Liver (tissue), 9 donors: ENCODE results near the gene SNRNP27. TPM values are rescaled to one million over a fixed set of nuclear protein-coding genes. Genes with fewer than 3 reads are reported as not detected.

Experiments
- DNase-seq: peaks from one replicate; pipeline ENCODE4 v3.0.0-alpha.2; 2017; ENCODE audit warnings: low spot score
- H3K27ac ChIP-seq, 2 donors: one replicate each; pipeline ENCODE4 v1.7.0; 2013; ENCODE audit warnings: inconsistent platforms in 2 of 2, low read length in 2 of 2, control low read depth in 1 of 2, low read depth in 1 of 2, mild to moderate bottlenecking in 1 of 2
- H3K27me3 ChIP-seq, 4 donors: one replicate each; pipeline versions ENCODE4 v1.6.1 to v1.7.0; 2013; ENCODE audit warnings: low read length in 3 of 4, inconsistent platforms in 1 of 4, mild to moderate bottlenecking in 1 of 4, moderate library complexity in 1 of 4; ENCODE audit not compliant: control insufficient read depth in 4 of 4, insufficient read depth in 4 of 4
- H3K36me3 ChIP-seq, 4 donors: one replicate each; pipeline versions ENCODE4 v1.6.1 to v1.7.0; 2013; ENCODE audit warnings: low read length in 3 of 4, mild to moderate bottlenecking in 3 of 4, low read depth in 1 of 4, moderate library complexity in 1 of 4; ENCODE audit not compliant: control insufficient read depth in 4 of 4, insufficient read depth in 3 of 4
- H3K4me1 ChIP-seq, 4 donors: one replicate each; pipeline versions ENCODE4 v1.6.1 to v1.7.0; 2013; ENCODE audit warnings: low read length in 3 of 4, mild to moderate bottlenecking in 3 of 4, moderate library complexity in 1 of 4; ENCODE audit not compliant: control insufficient read depth in 4 of 4, insufficient read depth in 4 of 4
- H3K4me3 ChIP-seq, 3 donors: one replicate each; pipeline versions ENCODE4 v1.6.1 to v1.7.0; 2013; ENCODE audit warnings: low read length in 3 of 3, control low read depth in 1 of 3, low read depth in 1 of 3, mild to moderate bottlenecking in 1 of 3
- H3K9ac ChIP-seq, 2 donors: one replicate each; pipeline ENCODE4 v1.7.0; 2013; ENCODE audit warnings: low read length in 2 of 2, mild to moderate bottlenecking in 2 of 2, moderate library complexity in 2 of 2, control low read depth in 1 of 2, low read depth in 1 of 2
- H3K9me3 ChIP-seq, 4 donors: one replicate each; pipeline versions ENCODE4 v1.6.1 to v1.7.0; 2013; ENCODE audit warnings: low read length in 3 of 4; ENCODE audit not compliant: control insufficient read depth in 4 of 4
- EGR1 ChIP-seq, 2 donors: IDR thresholded peaks; 2 replicates each; pipeline ENCODE4 v1.6.1; 2016 to 2018; ENCODE audit warnings: antibody characterized with exemption in 2 of 2, low read depth in 2 of 2
- FOXA1 ChIP-seq: IDR thresholded peaks from 2 replicates; pipeline ENCODE4 v1.6.1; 2016; ENCODE audit warnings: antibody characterized with exemption
- FOXA2 ChIP-seq: IDR thresholded peaks from 2 replicates; pipeline ENCODE4 v1.6.1; 2016; ENCODE audit warnings: antibody characterized with exemption
- GABPA ChIP-seq, 2 donors: IDR thresholded peaks in 1 of 2; conservative IDR thresholded peaks in 1 of 2; 2 replicates each; pipeline ENCODE4 v1.6.1; 2016; ENCODE audit warnings: antibody characterized with exemption in 2 of 2, mild to moderate bottlenecking in 1 of 2, moderate library complexity in 1 of 2
- HNF4A ChIP-seq, 2 donors: conservative IDR thresholded peaks; 2 replicates each; pipeline ENCODE4 v1.6.1; 2016; ENCODE audit warnings: antibody characterized with exemption in 2 of 2, mild to moderate bottlenecking in 2 of 2
- HNF4G ChIP-seq: IDR thresholded peaks from 2 replicates; pipeline ENCODE4 v1.6.1; 2016; ENCODE audit warnings: antibody characterized with exemption
- JUND ChIP-seq, 2 donors: IDR thresholded peaks; 2 replicates each; pipeline ENCODE4 v1.6.1; 2016; ENCODE audit warnings: antibody characterized with exemption in 2 of 2
- NR2F2 ChIP-seq: IDR thresholded peaks from 2 replicates; pipeline ENCODE4 v1.6.1; 2016; ENCODE audit warnings: antibody characterized with exemption
- RAD21 ChIP-seq, 2 donors: IDR thresholded peaks; 2 replicates each; pipeline ENCODE4 v1.6.1; 2016; ENCODE audit warnings: antibody characterized with exemption in 2 of 2, mild to moderate bottlenecking in 2 of 2
- RXRA ChIP-seq, 2 donors: IDR thresholded peaks; 2 replicates each; pipeline ENCODE4 v1.6.1; 2017 to 2018; ENCODE audit warnings: antibody characterized with exemption in 2 of 2, mild to moderate bottlenecking in 1 of 2
- SP1 ChIP-seq: IDR thresholded peaks from 2 replicates; pipeline ENCODE4 v1.6.1; 2018; ENCODE audit warnings: antibody characterized with exemption, mild to moderate bottlenecking
- TAF1 ChIP-seq: conservative IDR thresholded peaks from 2 replicates; pipeline ENCODE4 v1.6.1; 2016; ENCODE audit warnings: antibody characterized with exemption, mild to moderate bottlenecking
- WGBS: extraction: QIAGEN DNeasy Blood & Tissue Kit; methylation state at CpG from one replicate; pipeline ENCODE4 v1.1.7; 2013; 5-methylcytosine and 5-hydroxymethylcytosine counted together
- polyA plus RNA-seq, 2 donors: library from polyadenylated mRNA; stranded (reverse) in 1 of 2; unstranded in 1 of 2; fragments of 200-250 nt in 1 of 2; fragments of >200 nt in 1 of 2; fragmentation: Nextera tagmentation in 1 of 2; extraction: Ambion mirVana in 1 of 2; gene quantifications; one replicate each; pipeline versions ENCODE4 v1.2.1 to v1.2.3, GENCODE V29; 2013 to 2015
- total RNA-seq, 2 donors: library from RNA; depleted of rRNA; stranded (reverse); fragments of >200 nt; gene quantifications; one replicate each; pipeline ENCODE4 v1.2.3, GENCODE V29; 2014
- TF ChIP-seq, protein P1 (sequence below): IDR thresholded peaks from 2 replicates; pipeline ENCODE4 v1.6.1; 2016; ENCODE audit warnings: antibody characterized with exemption
- TF ChIP-seq, protein P2 (sequence below): IDR thresholded peaks from 2 replicates; pipeline ENCODE4 v1.6.1; 2016; ENCODE audit warnings: antibody characterized with exemption, mild to moderate bottlenecking
- TF ChIP-seq, protein P3 (sequence below): IDR thresholded peaks from 2 replicates; pipeline ENCODE4 v1.6.1; 2016; ENCODE audit warnings: antibody characterized with exemption
- TF ChIP-seq, protein P4 (sequence below): fragments of 150-350 bp; IDR thresholded peaks from 2 replicates; pipeline ENCODE4 v1.5.1; 2017; ENCODE audit warnings: improper control_type of control experiment, low read depth, low read length; ENCODE audit not compliant: missing input control
- TF ChIP-seq, protein P5 (sequence below): IDR thresholded peaks from 2 replicates; pipeline ENCODE4 v1.6.1; 2016; ENCODE audit warnings: antibody characterized with exemption
- donor health status: healthy.
- donor health status: healthy.
- donor health status: healthy.
- donor health status: healthy.
- donor health status: healthy.

The SNRNP27 gene
- total and polyA plus RNA-seq, 4 donors, result 16.8 to 28.7 (median 20.0) TPM

DNA sequence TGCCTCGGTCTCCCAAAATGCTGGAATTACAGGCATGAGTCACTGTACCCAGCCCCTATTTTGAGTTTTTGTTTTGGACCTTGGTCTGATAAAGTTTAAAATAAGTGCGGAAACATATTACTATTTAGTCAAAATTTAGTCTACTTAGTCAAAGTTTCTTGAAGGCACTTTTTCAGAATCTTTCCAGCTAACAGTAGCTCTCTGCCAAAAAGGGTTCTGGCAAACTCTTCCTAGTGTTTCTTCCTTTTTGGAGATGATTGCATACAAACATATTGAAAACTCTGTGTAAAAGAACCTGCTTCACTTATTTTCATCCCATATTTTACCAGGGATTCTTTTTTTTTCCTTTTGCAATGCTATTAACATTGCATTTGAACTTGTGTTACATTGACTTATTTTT lies 35.5 kb upstream of the SNRNP27 start:
- TF ChIP-seq EGR1 (IDR thresholded peaks at IDR 0.05; ENCODE audit: low read depth in 2 of 2), result no peak
- TF ChIP-seq NR2F2, result no peak
- no peak for TF ChIP-seq HNF4G
- TF ChIP-seq TAF1, result no peak
- TF ChIP-seq, protein P1, sequence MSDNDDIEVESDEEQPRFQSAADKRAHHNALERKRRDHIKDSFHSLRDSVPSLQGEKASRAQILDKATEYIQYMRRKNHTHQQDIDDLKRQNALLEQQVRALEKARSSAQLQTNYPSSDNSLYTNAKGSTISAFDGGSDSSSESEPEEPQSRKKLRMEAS, result no peak
- TF ChIP-seq RXRA (IDR thresholded peaks at IDR 0.05), result no peak
- no peak for TF ChIP-seq FOXA2
- TF ChIP-seq, protein P2, sequence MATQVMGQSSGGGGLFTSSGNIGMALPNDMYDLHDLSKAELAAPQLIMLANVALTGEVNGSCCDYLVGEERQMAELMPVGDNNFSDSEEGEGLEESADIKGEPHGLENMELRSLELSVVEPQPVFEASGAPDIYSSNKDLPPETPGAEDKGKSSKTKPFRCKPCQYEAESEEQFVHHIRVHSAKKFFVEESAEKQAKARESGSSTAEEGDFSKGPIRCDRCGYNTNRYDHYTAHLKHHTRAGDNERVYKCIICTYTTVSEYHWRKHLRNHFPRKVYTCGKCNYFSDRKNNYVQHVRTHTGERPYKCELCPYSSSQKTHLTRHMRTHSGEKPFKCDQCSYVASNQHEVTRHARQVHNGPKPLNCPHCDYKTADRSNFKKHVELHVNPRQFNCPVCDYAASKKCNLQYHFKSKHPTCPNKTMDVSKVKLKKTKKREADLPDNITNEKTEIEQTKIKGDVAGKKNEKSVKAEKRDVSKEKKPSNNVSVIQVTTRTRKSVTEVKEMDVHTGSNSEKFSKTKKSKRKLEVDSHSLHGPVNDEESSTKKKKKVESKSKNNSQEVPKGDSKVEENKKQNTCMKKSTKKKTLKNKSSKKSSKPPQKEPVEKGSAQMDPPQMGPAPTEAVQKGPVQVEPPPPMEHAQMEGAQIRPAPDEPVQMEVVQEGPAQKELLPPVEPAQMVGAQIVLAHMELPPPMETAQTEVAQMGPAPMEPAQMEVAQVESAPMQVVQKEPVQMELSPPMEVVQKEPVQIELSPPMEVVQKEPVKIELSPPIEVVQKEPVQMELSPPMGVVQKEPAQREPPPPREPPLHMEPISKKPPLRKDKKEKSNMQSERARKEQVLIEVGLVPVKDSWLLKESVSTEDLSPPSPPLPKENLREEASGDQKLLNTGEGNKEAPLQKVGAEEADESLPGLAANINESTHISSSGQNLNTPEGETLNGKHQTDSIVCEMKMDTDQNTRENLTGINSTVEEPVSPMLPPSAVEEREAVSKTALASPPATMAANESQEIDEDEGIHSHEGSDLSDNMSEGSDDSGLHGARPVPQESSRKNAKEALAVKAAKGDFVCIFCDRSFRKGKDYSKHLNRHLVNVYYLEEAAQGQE, result no peak
- TF ChIP-seq, protein P3, sequence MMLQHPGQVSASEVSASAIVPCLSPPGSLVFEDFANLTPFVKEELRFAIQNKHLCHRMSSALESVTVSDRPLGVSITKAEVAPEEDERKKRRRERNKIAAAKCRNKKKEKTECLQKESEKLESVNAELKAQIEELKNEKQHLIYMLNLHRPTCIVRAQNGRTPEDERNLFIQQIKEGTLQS, result no peak
- TF ChIP-seq FOXA1, result no peak
- TF ChIP-seq, protein P4, sequence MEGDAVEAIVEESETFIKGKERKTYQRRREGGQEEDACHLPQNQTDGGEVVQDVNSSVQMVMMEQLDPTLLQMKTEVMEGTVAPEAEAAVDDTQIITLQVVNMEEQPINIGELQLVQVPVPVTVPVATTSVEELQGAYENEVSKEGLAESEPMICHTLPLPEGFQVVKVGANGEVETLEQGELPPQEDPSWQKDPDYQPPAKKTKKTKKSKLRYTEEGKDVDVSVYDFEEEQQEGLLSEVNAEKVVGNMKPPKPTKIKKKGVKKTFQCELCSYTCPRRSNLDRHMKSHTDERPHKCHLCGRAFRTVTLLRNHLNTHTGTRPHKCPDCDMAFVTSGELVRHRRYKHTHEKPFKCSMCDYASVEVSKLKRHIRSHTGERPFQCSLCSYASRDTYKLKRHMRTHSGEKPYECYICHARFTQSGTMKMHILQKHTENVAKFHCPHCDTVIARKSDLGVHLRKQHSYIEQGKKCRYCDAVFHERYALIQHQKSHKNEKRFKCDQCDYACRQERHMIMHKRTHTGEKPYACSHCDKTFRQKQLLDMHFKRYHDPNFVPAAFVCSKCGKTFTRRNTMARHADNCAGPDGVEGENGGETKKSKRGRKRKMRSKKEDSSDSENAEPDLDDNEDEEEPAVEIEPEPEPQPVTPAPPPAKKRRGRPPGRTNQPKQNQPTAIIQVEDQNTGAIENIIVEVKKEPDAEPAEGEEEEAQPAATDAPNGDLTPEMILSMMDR, result no peak
- TF ChIP-seq SP1, result no peak
- no peak for TF ChIP-seq JUND (IDR thresholded peaks at IDR 0.05)
- TF ChIP-seq, protein P5, sequence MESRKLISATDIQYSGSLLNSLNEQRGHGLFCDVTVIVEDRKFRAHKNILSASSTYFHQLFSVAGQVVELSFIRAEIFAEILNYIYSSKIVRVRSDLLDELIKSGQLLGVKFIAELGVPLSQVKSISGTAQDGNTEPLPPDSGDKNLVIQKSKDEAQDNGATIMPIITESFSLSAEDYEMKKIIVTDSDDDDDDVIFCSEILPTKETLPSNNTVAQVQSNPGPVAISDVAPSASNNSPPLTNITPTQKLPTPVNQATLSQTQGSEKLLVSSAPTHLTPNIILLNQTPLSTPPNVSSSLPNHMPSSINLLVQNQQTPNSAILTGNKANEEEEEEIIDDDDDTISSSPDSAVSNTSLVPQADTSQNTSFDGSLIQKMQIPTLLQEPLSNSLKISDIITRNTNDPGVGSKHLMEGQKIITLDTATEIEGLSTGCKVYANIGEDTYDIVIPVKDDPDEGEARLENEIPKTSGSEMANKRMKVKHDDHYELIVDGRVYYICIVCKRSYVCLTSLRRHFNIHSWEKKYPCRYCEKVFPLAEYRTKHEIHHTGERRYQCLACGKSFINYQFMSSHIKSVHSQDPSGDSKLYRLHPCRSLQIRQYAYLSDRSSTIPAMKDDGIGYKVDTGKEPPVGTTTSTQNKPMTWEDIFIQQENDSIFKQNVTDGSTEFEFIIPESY, result no peak
- WGBS, result 96% methylated on average over 2 of the region's 2 CpGs
- H3K4me3 ChIP-seq, result no peak overlapping the region
- H3K36me3 ChIP-seq, result peaks cover 0 to 4% (median 2%) of the 10 kb centered on the region in 4 donors
- H3K9ac ChIP-seq, result no peak overlapping the region
- H3K27me3 ChIP-seq, result no peaks in the 10 kb centered on the region
- no peak for DNase-seq
- no peaks in the 10 kb centered on the region for H3K4me1 ChIP-seq
- H3K27ac ChIP-seq, result no peak overlapping the region
- no peaks in the 10 kb centered on the region for H3K9me3 ChIP-seq

DNA sequence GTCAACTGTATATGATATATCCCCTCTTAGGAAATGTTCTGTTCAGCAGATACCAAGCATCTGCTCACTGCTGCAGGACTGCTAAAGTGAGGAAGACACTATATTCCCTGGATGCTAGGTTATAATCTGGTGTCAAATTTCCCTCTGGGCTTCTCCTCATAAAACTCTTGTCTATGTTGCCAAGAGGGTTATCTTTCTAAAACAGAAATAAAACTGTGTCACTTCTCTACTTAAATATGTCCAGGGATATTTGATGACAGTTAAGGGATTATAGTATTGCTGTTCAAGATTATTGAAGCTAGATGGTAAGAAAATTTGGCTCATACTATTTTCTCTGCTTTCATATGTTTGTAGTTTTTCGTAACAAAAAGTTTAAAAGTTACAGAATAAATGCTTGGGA lies 30.5 kb upstream of the SNRNP27 start:
- no peak overlapping the region for H3K27ac ChIP-seq
- H3K36me3 ChIP-seq, result peaks cover 4 to 25% (median 19%) of the 10 kb centered on the region in 4 donors
- no peaks in the 10 kb centered on the region for H3K9me3 ChIP-seq
- DNase-seq, result no peak
- no peak overlapping the region for H3K4me3 ChIP-seq
- H3K9ac ChIP-seq, result no peak overlapping the region
- H3K27me3 ChIP-seq, result no peaks in the 10 kb centered on the region
- H3K4me1 ChIP-seq, result no peaks in the 10 kb centered on the region
- 99% methylated on average over 1 of the region's 1 CpG for WGBS
- TF ChIP-seq JUND (IDR thresholded peaks at IDR 0.05) (no peak), HNF4A (conservative IDR thresholded peaks at IDR 0.05) (no peak), HNF4G (no peak), SP1 (no peak), GABPA (IDR thresholded peaks at IDR 0.05 in 1 of 2, conservative IDR thresholded peaks at IDR 0.05 in 1 of 2) (no peak), RXRA (IDR thresholded peaks at IDR 0.05) (no peak), TAF1 (no peak), RAD21 (IDR thresholded peaks at IDR 0.05) (no peak)
- TF ChIP-seq, protein P5, result no peak
- TF ChIP-seq, protein P4, result no peak
- TF ChIP-seq, protein P1, result no peak
